ENCODE measurements around the gene EIF4EBP3.

The EIF4EBP3 gene

DNA sequence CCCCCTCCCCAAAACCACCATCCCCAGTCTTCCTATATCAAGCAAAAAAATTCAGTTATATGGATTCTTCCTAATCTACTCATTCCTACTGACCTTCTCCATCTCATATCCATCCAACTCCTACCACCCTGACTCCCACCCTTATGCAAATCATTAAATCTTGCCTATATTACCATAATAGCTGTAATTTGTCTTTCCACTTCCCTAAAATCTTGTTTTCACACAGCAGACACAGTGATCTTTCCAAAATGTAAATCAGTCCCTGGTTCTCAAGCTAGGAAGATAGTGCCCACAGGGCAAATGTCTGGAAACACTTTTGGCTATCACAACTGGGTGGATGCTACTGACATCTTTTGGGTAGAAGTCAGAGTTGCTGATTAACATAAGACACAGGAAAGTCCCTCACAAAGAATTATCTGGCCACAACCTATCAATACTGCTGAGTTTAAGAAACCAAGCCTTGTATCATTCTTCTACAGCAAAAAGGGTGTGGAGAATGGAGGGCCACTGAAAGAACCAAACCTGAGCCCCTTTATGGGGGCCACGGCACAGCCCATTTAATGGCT, 8.4 kb downstream of the EIF4EBP3 start:
- DNase-seq (ENCODE audit: insufficient read length, low spot score) (no peak), FAIRE-seq (peak; percentile 66)

DNA sequence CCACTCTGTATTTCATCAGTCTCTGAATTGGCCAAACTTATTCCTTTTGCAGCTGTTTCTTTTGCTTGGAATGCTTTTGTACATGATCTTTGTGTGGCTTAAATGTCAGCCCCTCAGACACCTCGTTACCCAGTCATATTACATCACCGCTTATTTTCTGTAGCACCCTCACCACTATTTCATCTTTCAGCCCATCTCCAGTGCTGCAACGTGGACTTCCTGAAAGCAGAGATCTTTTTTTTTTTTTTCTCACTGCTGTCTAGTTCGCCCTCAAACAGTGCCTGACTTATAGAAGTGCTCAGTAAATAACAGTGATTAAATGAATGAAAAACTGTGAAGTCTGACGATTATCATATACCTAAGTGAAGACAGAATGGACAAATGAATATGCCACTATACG, 9.0 kb downstream of the EIF4EBP3 start:
- no peak for TF ChIP-seq POU2F2 (IDR thresholded peaks at IDR 0.05; ENCODE audit: low read depth, low read length)
- no peak for TF ChIP-seq SPI1 (IDR thresholded peaks at IDR 0.05; ENCODE audit: low read depth, low read length)
- no peak for TF ChIP-seq POLR2A (IDR thresholded peaks at IDR 0.05; ENCODE audit: low read depth, low read length)
- TF ChIP-seq POLR2AphosphoS5 (IDR thresholded peaks at IDR 0.05; ENCODE audit: low read depth, low read length), result no peak; the same call in 1 of the 2 replicates
- TF ChIP-seq PAX5 (IDR thresholded peaks at IDR 0.05; ENCODE audit: insufficient read depth, low read length, severe bottlenecking), result no peak
- FAIRE-seq (peak; percentile 16), DNase-seq (ENCODE audit: insufficient read length, low spot score) (no peak)

More for the DNA sequence above, 8.4 kb downstream of the EIF4EBP3 start:
- TF ChIP-seq POLR2AphosphoS5 (IDR thresholded peaks at IDR 0.05; ENCODE audit: low read depth, low read length), result peak; percentile 49; the same call in 1 of the 2 replicates
- TF ChIP-seq POLR2A (IDR thresholded peaks at IDR 0.05; ENCODE audit: low read depth, low read length), result peak; percentile 5; the same call in 1 of the 2 replicates
- no peak for TF ChIP-seq POU2F2 (IDR thresholded peaks at IDR 0.05; ENCODE audit: low read depth, low read length)
- TF ChIP-seq SPI1 (IDR thresholded peaks at IDR 0.05; ENCODE audit: low read depth, low read length), result peak; percentile 55

DNA sequence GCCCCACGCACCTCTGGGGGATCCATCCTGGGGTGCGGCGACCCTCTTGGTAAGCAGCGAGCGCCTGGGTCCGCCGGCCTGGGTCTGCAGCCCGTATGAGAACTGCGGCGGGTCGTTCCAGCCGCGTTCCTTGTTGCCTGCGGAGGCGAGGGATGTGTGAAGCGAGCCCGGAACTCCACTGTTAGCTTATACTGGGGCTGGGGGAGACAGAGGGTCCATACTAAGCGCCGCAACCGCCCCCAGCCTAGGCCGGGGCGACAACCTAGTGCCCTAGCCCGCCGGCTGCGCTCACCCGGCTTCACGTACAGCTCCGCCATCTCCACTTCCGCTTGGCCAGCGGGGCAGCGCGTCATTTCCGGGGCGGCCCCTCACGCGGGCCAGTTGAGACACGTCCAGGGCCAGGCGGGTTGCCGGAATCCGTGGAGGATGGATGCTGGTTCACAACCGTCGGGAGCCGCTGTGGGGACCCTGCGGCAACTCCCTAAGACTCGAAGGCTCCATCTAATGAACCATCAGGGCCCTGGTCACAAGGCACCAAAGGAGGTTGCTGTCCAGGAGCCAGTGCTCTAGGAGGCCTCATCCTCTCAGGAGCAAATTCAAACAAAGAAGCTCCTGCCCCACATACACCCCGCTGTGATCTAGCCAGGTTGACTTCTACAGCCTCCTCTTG, 9.8 kb downstream of the EIF4EBP3 start, which contains the start of gene SRA1:
Gene SRA1, minus strand, starts transcription at position 338 of the 670 bp plus-strand sequence. Its CDS starts 21 bp downstream, at position 317.
- peak; percentile 97 for FAIRE-seq
- TF ChIP-seq POLR2A (IDR thresholded peaks at IDR 0.05; ENCODE audit: low read depth, low read length) (peak; percentile 97), POU2F2 (IDR thresholded peaks at IDR 0.05; ENCODE audit: low read depth, low read length) (peak; percentile 74), SPI1 (IDR thresholded peaks at IDR 0.05; ENCODE audit: low read depth, low read length) (peak; percentile 75), PAX5 (IDR thresholded peaks at IDR 0.05; ENCODE audit: insufficient read depth, low read length, severe bottlenecking) (peak; percentile 2), TAF1 (IDR thresholded peaks at IDR 0.05; ENCODE audit: low read depth, low read length) (peak; percentile 90; the same call in 1 of the 2 replicates), POLR2AphosphoS5 (IDR thresholded peaks at IDR 0.05; ENCODE audit: low read depth, low read length) (peak; percentile 98)

DNA sequence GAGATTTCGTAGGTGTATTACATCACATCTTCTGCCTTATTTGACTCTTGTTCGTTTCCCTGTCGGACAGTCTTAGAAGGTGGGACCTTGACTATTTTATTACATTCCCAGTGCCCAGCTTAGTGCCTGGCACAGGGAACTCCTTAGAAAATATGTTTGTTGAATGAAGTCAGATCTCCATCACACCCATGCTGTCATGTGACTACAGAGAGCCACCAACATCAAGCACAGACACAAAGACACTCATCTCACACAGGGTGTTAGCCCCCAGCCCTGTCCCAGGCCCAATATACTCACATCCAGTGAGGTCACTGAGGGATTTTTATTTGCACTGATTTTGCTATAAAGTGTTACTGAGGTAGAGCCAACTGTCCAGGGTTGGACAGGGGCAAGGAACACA, 10.5 kb downstream of the EIF4EBP3 start:
- FAIRE-seq (no peak), DNase-seq (ENCODE audit: insufficient read length, low spot score) (no peak)
- TF ChIP-seq TAF1 (IDR thresholded peaks at IDR 0.05; ENCODE audit: low read depth, low read length) (no peak), PAX5 (IDR thresholded peaks at IDR 0.05; ENCODE audit: insufficient read depth, low read length, severe bottlenecking) (no peak), POLR2AphosphoS5 (IDR thresholded peaks at IDR 0.05; ENCODE audit: low read depth, low read length) (no peak), POU2F2 (IDR thresholded peaks at IDR 0.05; ENCODE audit: low read depth, low read length) (no peak), POLR2A (IDR thresholded peaks at IDR 0.05; ENCODE audit: low read depth, low read length) (no peak), SPI1 (IDR thresholded peaks at IDR 0.05; ENCODE audit: low read depth, low read length) (no peak)

More for the DNA sequence above, 9.8 kb downstream of the EIF4EBP3 start, which contains the start of gene SRA1:
- peak; percentile 91 for DNase-seq (ENCODE audit: insufficient read length, low spot score)

DNA sequence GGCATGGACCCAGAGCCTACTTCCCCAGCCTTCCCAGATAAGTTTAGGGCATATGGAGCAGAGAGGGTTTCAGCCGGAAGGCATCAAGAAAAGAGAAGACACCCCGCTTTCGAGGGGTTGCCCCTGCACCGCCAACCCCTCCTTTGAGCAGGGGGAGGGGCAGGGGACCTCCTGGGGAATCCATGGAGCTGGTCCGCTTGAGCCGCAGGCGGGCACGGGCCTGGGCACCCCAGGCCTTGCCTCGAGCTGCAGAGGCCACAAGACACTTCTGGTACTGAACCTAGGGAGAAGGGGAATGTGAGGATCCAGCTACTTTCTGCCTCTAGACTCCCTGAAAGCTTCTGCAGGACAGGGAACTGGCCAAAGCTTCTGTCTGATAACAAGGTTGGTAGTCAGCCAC, 11.1 kb downstream of the EIF4EBP3 start:
- TF ChIP-seq PAX5 (IDR thresholded peaks at IDR 0.05; ENCODE audit: insufficient read depth, low read length, severe bottlenecking) (no peak), POU2F2 (IDR thresholded peaks at IDR 0.05; ENCODE audit: low read depth, low read length) (no peak), POLR2A (IDR thresholded peaks at IDR 0.05; ENCODE audit: low read depth, low read length) (no peak), SPI1 (IDR thresholded peaks at IDR 0.05; ENCODE audit: low read depth, low read length) (no peak), TAF1 (IDR thresholded peaks at IDR 0.05; ENCODE audit: low read depth, low read length) (no peak), POLR2AphosphoS5 (IDR thresholded peaks at IDR 0.05; ENCODE audit: low read depth, low read length) (no peak)
- FAIRE-seq, result no peak
- no peak for DNase-seq (ENCODE audit: insufficient read length, low spot score)

DNA sequence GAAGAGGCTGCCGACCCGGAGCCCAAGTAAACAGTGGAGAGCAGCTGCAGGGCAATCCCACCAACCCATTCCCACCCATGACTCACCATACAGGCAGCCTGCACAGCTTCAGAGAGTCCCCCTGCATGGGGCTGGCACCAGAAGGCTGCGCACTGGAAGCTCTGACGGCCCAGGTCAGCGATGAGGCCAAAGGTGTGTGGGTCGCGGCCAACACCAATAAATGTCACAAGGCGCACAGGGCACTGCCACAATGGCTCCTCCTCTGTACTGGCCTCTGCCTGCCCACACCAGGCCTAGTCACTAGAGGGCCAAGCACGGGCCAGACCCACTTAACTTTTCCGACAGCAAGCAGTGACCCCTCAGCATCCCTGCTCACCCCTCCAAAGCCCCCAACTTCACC, 12.8 kb downstream of the EIF4EBP3 start:
- FAIRE-seq (no peak), DNase-seq (ENCODE audit: insufficient read length, low spot score) (no peak)
- TF ChIP-seq POLR2AphosphoS5 (IDR thresholded peaks at IDR 0.05; ENCODE audit: low read depth, low read length), result no peak
- TF ChIP-seq POLR2A (IDR thresholded peaks at IDR 0.05; ENCODE audit: low read depth, low read length), result no peak
- no peak for TF ChIP-seq POU2F2 (IDR thresholded peaks at IDR 0.05; ENCODE audit: low read depth, low read length)
- no peak for TF ChIP-seq PAX5 (IDR thresholded peaks at IDR 0.05; ENCODE audit: insufficient read depth, low read length, severe bottlenecking)
- TF ChIP-seq SPI1 (IDR thresholded peaks at IDR 0.05; ENCODE audit: low read depth, low read length), result no peak
- no peak for TF ChIP-seq TAF1 (IDR thresholded peaks at IDR 0.05; ENCODE audit: low read depth, low read length)

DNA sequence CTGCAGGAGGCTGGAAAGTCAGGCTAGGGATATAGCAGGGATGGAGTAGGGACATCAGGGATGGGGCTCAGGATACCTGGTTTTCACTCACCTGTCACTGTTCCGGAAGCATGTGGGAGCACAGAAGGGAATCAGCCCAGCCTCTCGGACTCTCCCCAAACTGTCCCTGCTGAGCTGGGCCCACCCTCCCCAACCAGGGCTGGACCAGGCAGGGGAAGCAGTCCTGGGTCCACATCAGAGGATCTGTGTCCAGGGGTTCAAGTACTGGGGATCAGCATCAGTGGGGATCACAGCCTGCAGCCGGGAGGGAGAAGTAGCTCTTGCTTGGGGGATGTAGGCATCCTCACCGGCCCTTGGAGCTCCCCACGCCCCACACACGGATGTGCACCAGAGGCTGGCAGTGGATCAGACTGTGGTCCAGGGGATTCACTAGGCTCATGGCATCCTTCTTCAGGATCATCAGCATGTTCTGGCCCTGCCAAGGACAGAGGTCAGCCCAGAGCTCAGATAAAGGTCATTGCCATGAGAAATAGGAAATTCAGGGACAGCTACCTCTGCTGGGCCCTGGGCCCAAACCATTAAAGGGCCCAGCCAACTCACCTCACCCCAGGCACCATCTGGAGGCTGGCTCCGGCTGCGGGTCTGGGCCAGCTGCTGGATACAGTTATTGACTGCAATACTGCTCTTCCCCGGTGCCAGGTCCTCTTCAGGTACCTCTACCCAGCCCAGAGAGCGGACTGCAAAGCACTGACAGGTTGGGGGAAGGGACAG, 14.5 kb downstream of the EIF4EBP3 start:
- TF ChIP-seq TAF1 (IDR thresholded peaks at IDR 0.05; ENCODE audit: low read depth, low read length) (no peak), SPI1 (IDR thresholded peaks at IDR 0.05; ENCODE audit: low read depth, low read length) (no peak), POU2F2 (IDR thresholded peaks at IDR 0.05; ENCODE audit: low read depth, low read length) (no peak), POLR2A (IDR thresholded peaks at IDR 0.05; ENCODE audit: low read depth, low read length) (no peak), POLR2AphosphoS5 (IDR thresholded peaks at IDR 0.05; ENCODE audit: low read depth, low read length) (no peak), PAX5 (IDR thresholded peaks at IDR 0.05; ENCODE audit: insufficient read depth, low read length, severe bottlenecking) (no peak)
- DNase-seq (ENCODE audit: insufficient read length, low spot score), result no peak
- no peak for FAIRE-seq

DNA sequence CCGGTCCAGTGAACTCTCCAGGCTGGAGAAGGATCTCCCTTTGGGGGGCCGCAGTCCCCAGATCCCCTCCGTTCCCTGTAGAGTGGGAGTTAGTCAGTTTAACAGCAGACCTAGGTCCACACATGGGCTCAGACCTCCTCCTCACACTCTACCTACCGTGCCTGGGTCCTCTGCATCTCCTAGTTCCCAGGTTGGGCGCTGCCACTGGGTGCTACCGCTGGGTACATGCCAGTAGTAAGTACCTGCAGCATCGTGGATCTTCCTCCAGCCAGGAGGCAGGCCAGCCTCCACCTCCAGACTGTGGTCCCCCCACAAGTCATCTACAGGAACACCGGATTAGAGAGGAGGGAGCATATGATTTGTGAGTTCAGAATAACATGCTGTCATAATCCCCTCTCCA, 16.1 kb downstream of the EIF4EBP3 start:
- TF ChIP-seq POLR2AphosphoS5 (IDR thresholded peaks at IDR 0.05; ENCODE audit: low read depth, low read length) (no peak), POU2F2 (IDR thresholded peaks at IDR 0.05; ENCODE audit: low read depth, low read length) (no peak), SPI1 (IDR thresholded peaks at IDR 0.05; ENCODE audit: low read depth, low read length) (no peak), TAF1 (IDR thresholded peaks at IDR 0.05; ENCODE audit: low read depth, low read length) (no peak), POLR2A (IDR thresholded peaks at IDR 0.05; ENCODE audit: low read depth, low read length) (no peak), PAX5 (IDR thresholded peaks at IDR 0.05; ENCODE audit: insufficient read depth, low read length, severe bottlenecking) (no peak)
- FAIRE-seq, result peak; percentile 80
- DNase-seq (ENCODE audit: insufficient read length, low spot score), result no peak

All from GM12891 (cell line).